Measurements from ENCODE around the gene PRDM11.

The PRDM11 gene

GRCh38 chr11:45102810-45103621 lies 43.4 kb upstream of the PRDM11 start:
- TF ChIP-seq, protein P1, sequence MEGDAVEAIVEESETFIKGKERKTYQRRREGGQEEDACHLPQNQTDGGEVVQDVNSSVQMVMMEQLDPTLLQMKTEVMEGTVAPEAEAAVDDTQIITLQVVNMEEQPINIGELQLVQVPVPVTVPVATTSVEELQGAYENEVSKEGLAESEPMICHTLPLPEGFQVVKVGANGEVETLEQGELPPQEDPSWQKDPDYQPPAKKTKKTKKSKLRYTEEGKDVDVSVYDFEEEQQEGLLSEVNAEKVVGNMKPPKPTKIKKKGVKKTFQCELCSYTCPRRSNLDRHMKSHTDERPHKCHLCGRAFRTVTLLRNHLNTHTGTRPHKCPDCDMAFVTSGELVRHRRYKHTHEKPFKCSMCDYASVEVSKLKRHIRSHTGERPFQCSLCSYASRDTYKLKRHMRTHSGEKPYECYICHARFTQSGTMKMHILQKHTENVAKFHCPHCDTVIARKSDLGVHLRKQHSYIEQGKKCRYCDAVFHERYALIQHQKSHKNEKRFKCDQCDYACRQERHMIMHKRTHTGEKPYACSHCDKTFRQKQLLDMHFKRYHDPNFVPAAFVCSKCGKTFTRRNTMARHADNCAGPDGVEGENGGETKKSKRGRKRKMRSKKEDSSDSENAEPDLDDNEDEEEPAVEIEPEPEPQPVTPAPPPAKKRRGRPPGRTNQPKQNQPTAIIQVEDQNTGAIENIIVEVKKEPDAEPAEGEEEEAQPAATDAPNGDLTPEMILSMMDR (IDR thresholded peaks at IDR 0.05; ENCODE audit: unreplicated experiment in 3 of 3): peak; percentile 92 to 94 (median 93)
- peak overlapping the region in 1 of 3 experiments; percentile 3 for H3K27ac Mint-ChIP-seq
- no peak overlapping the region for H3K4me3 Mint-ChIP-seq
- H3K36me3 Mint-ChIP-seq (ENCODE audit: low read depth): no peaks in the 10 kb centered on the region
- H3K9me3 Mint-ChIP-seq: no peaks in the 10 kb centered on the region
- H3K27me3 Mint-ChIP-seq (ENCODE audit: low read depth): peaks cover 51% of the 10 kb centered on the region
- no peaks in the 10 kb centered on the region for H3K4me1 Mint-ChIP-seq

- Mint-ChIP-seq H3K4me3 (no peak overlapping the region), H3K36me3 (ENCODE audit: low read depth) (no peaks in the 10 kb centered on the region), H3K4me1 (no peaks in the 10 kb centered on the region), H3K27me3 (ENCODE audit: low read depth) (peaks cover 42% of the 10 kb centered on the region), H3K27ac (no peak overlapping the region), H3K9me3 (no peaks in the 10 kb centered on the region)
- TF ChIP-seq, protein P1 (IDR thresholded peaks at IDR 0.05; ENCODE audit: unreplicated experiment in 3 of 3): no peak
These were observed 42.2 kb upstream of the PRDM11 start for GRCh38 chr11:45104006-45104789.

GRCh38 chr11:45104790-45105084 lies 41.7 kb upstream of the PRDM11 start:
- H3K4me3 Mint-ChIP-seq: no peak overlapping the region
- H3K4me1 Mint-ChIP-seq: no peaks in the 10 kb centered on the region
- H3K9me3 Mint-ChIP-seq: no peaks in the 10 kb centered on the region
- H3K36me3 Mint-ChIP-seq (ENCODE audit: low read depth): no peaks in the 10 kb centered on the region
- no peak overlapping the region for H3K27ac Mint-ChIP-seq
- H3K27me3 Mint-ChIP-seq (ENCODE audit: low read depth): peaks cover 42% of the 10 kb centered on the region
- TF ChIP-seq, protein P1 (IDR thresholded peaks at IDR 0.05; ENCODE audit: unreplicated experiment in 3 of 3): no peak

DNA sequence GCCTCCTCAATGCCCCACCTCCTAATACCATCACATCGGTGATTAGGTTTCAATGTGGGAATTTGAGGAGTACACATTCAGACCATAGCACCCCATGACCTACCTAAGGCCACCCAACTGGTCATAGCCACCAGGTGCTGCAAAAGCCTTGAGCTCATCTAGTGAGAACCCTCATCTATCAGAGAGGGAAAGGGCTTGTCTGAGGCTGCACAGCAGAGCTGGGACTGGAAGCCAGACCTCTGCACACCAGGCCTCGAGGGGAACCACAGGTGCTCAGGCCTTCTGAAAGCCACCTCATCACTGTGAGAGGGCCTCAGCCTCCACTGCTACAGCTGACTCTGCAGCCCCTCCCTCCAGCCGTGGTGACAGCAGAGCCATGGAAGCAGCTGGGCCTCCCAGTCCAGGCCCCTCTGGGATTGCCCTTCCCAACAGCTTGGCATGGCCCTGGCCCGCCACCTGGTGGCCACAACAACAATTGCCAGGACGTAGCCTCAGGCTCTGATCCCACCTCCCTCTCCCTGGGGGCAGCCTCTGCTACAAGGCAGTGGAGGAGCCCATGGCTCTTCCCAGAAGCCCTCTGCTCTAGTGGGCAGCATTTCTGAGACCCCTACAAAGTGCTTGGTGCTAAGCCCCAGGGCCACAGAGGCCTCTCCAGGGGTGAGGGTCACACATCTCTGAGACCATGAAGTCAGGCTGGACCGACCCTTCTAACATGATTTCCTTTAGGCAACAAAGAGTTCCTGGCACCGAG lies 41.0 kb upstream of the PRDM11 start:
- Mint-ChIP-seq H3K27ac (no peak overlapping the region), H3K27me3 (ENCODE audit: low read depth) (peaks cover 35% of the 10 kb centered on the region), H3K36me3 (ENCODE audit: low read depth) (no peaks in the 10 kb centered on the region), H3K9me3 (no peaks in the 10 kb centered on the region), H3K4me1 (no peaks in the 10 kb centered on the region), H3K4me3 (no peak overlapping the region)
- TF ChIP-seq, protein P1 (IDR thresholded peaks at IDR 0.05; ENCODE audit: unreplicated experiment in 3 of 3): peak; percentile 86 to 94 (median 92)

DNA sequence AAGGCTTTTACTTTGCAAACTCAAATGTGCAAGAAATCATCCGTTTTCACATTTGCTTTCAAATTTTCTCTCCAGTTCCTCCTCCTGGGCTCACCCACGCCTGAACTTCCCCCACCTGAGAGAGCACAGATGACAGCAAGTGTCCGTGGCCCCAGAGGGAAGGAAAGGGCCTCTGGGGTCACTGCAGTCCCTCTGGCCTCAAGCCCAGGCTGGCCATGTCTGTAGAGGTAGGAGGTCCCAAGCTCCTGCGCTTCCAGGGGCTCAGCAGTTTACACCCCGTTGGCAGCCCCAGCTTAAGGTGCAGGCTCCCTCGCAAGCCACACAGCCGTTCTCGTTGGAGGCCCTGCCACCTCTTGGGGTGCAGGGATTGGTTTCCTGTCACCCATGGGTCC lies 40.5 kb upstream of the PRDM11 start:
- Mint-ChIP-seq H3K27me3 (ENCODE audit: low read depth) (peaks cover 29% of the 10 kb centered on the region), H3K36me3 (ENCODE audit: low read depth) (no peaks in the 10 kb centered on the region), H3K9me3 (no peaks in the 10 kb centered on the region), H3K4me3 (no peak overlapping the region), H3K27ac (no peak overlapping the region), H3K4me1 (no peaks in the 10 kb centered on the region)
- TF ChIP-seq, protein P1 (IDR thresholded peaks at IDR 0.05; ENCODE audit: unreplicated experiment in 3 of 3): no peak
